CD14-positive monocyte (primary cell): Measurements from ENCODE around the gene GTF2F2. TPM values are rescaled to one million over a fixed set of nuclear protein-coding genes. Genes with fewer than 3 reads are reported as not detected.

Experiments used
- DNase-seq, 3 donors: peaks; one replicate each; pipeline ENCODE4 v3.0.0-alpha.2; 2011 to 2022
- H2AFZ ChIP-seq: 2 replicates; pipeline ENCODE4 v1.6.0; 2012; ENCODE audit warnings: mild to moderate bottlenecking, low read depth, low read length, inconsistent platforms; ENCODE audit not compliant: insufficient read depth, poor library complexity, severe bottlenecking
- H3K27ac ChIP-seq, 2 donors: 1 replicate in 1 of 2; 2 replicates in 1 of 2; pipeline ENCODE4 v1.5.1; 2012 to 2013; ENCODE audit warnings: low read length in 2 of 2, control low read depth in 1 of 2, inconsistent platforms in 1 of 2, low read depth in 1 of 2, mild to moderate bottlenecking in 1 of 2
- H3K27me3 ChIP-seq, 2 donors: one replicate each; pipeline versions ENCODE4 v1.6.0 to v1.6.1; 2011 to 2013; ENCODE audit warnings: low read length in 2 of 2; ENCODE audit not compliant: control insufficient read depth in 2 of 2, insufficient read depth in 2 of 2
- H3K36me3 ChIP-seq, 2 donors: replicated peaks in 1 of 2; 1 replicate in 1 of 2; 2 replicates in 1 of 2; pipeline versions ENCODE4 v1.5.1 to v1.6.1; 2012 to 2013; ENCODE audit warnings: low read length in 2 of 2, control low read depth in 1 of 2, inconsistent platforms in 1 of 2, mild to moderate bottlenecking in 1 of 2; ENCODE audit not compliant: insufficient read depth in 2 of 2, control insufficient read depth in 1 of 2
- H3K4me1 ChIP-seq, 2 donors: 1 replicate in 1 of 2; 2 replicates in 1 of 2; pipeline versions ENCODE4 v1.5.1 to v1.6.1; 2012 to 2013; ENCODE audit warnings: low read length in 2 of 2, control low read depth in 1 of 2, inconsistent platforms in 1 of 2, mild to moderate bottlenecking in 1 of 2, moderate library complexity in 1 of 2; ENCODE audit not compliant: insufficient read depth in 2 of 2, control insufficient read depth in 1 of 2
- H3K4me2 ChIP-seq: replicated peaks from 2 replicates; pipeline ENCODE3; 2012; ENCODE audit warnings: low read length, moderate library complexity, mild to moderate bottlenecking; ENCODE audit not compliant: poor library complexity, severe bottlenecking; ENCODE audit errors: extremely low read depth
- H3K4me3 ChIP-seq, 3 experiments: fragments of 200-600 bp in 1 of 3; sonication (generic) in 1 of 3; replicated peaks in 1 of 3; 1 replicate in 2 of 3; 2 replicates in 1 of 3; pipeline ENCODE4 v1.5.1; 2011 to 2013; ENCODE audit warnings: low read length in 3 of 3, mild to moderate bottlenecking in 3 of 3, control low read depth in 2 of 3, low read depth in 2 of 3, inconsistent platforms in 1 of 3, moderate library complexity in 1 of 3
- H3K79me2 ChIP-seq: 2 replicates; pipeline ENCODE4 v1.6.0; 2012; ENCODE audit warnings: mild to moderate bottlenecking, control low read depth, inconsistent platforms, low read length, moderate library complexity; ENCODE audit not compliant: insufficient read depth
- H3K9ac ChIP-seq: 2 replicates; pipeline ENCODE4 v1.6.0; 2017; ENCODE audit warnings: low read length, mild to moderate bottlenecking; ENCODE audit not compliant: insufficient read depth, poor library complexity, severe bottlenecking
- H3K9me3 ChIP-seq, 2 donors: replicated peaks in 1 of 2; 1 replicate in 1 of 2; 2 replicates in 1 of 2; pipeline versions ENCODE4 v1.5.1 to v1.6.1; 2012 to 2013; ENCODE audit warnings: low read length in 2 of 2, control low read depth in 1 of 2; ENCODE audit not compliant: control insufficient read depth in 1 of 2, insufficient read depth in 1 of 2
- H4K20me1 ChIP-seq: 2 replicates; pipeline ENCODE4 v1.6.0; 2012; ENCODE audit warnings: mild to moderate bottlenecking, low read length, control low read depth, moderate library complexity; ENCODE audit not compliant: insufficient read depth
- H3K27ac Mint-ChIP-seq, 7 donors: one replicate each; pipeline ENCODE4 v1.8.0; 2020; ENCODE audit warnings: mild to moderate bottlenecking in 7 of 7, mixed read lengths in 7 of 7, moderate library complexity in 6 of 7, inconsistent platforms in 2 of 7
- H3K27me3 Mint-ChIP-seq, 3 donors: one replicate each; pipeline ENCODE4 v1.8.0; 2021 to 2022; ENCODE audit warnings: low read depth in 3 of 3, mild to moderate bottlenecking in 3 of 3, mixed read lengths in 3 of 3, moderate library complexity in 3 of 3, inconsistent platforms in 1 of 3
- H3K36me3 Mint-ChIP-seq, 2 donors: one replicate each; pipeline ENCODE4 v1.8.0; 2020; ENCODE audit warnings: mixed read lengths in 2 of 2, inconsistent platforms in 1 of 2, mild to moderate bottlenecking in 1 of 2
- H3K4me1 Mint-ChIP-seq: one replicate; pipeline ENCODE4 v1.8.0; 2020; ENCODE audit warnings: mild to moderate bottlenecking, mixed read lengths
- H3K4me3 Mint-ChIP-seq, 2 donors: one replicate each; pipeline ENCODE4 v1.8.0; 2020; ENCODE audit warnings: mild to moderate bottlenecking in 2 of 2, mixed read lengths in 2 of 2, moderate library complexity in 1 of 2
- H3K9me3 Mint-ChIP-seq, 7 donors: one replicate each; pipeline ENCODE4 v1.8.0; 2020 to 2022; ENCODE audit warnings: mixed read lengths in 7 of 7, mild to moderate bottlenecking in 6 of 7, moderate library complexity in 6 of 7, inconsistent platforms in 2 of 7
- CTCF ChIP-seq: fragments of 200-600 bp; IDR thresholded peaks from one replicate; pipeline ENCODE4 v1.8.0; 2022; ENCODE audit warnings: antibody characterized with exemption, mild to moderate bottlenecking
- WGBS: methylation state at CpG from one replicate; pipeline ENCODE4 v1.1.5; 2013; ENCODE audit warnings: missing lambda C conversion rate; ENCODE audit not compliant: insufficient coverage; 5-methylcytosine and 5-hydroxymethylcytosine counted together
- intact Hi-C, 2 donors: fragments of 100-400 bp; cut with micrococcal nuclease; formaldehyde crosslinking; loops; one replicate each; pipeline versions ENCODE4 v1.15.0 to v1.15.1; 2023
- polyA plus RNA-seq, 3 donors: library from polyadenylated mRNA; depleted of rRNA in 1 of 3; unstranded in 2 of 3; stranded (reverse) in 1 of 3; fragments of 300-500 nt in 2 of 3; fragments of >200 nt in 1 of 3; fragmentation: Illumina TruSeq in 2 of 3; gene quantifications; 1 replicate in 2 of 3; 2 replicates in 1 of 3; pipeline ENCODE4 v1.2.3, GENCODE V29; 2012 to 2021

GTF2F2 gene
- polyA plus RNA-seq, 3 donors, result 8.1 to 10.4 (median 8.5) TPM

GRCh38 chr13:45331692-45332035, 211.4 kb downstream of the GTF2F2 start:
- peaks cover 36% of the 10 kb centered on the region for H3K79me2 ChIP-seq
- Mint-ChIP-seq H3K9me3 (no peaks in the 10 kb centered on the region), H3K4me3 (no peak overlapping the region), H3K27ac (peak overlapping the region in 2 of 7 donors; percentile 27 to 64), H3K4me1 (peaks cover 94% of the 10 kb centered on the region), H3K36me3 (peaks cover 28 to 34% of the 10 kb centered on the region in 2 donors), H3K27me3 (peaks cover 0 to 3% (median 3%) of the 10 kb centered on the region in 3 donors)
- H3K4me1 ChIP-seq, result peaks cover 81 to 83% of the 10 kb centered on the region in 2 donors
- intact Hi-C loops, result loop anchor here in 1 of 2 donors (10.0 kb wide), 1 partner anchor 713 kb away; no protein-coding TSS in a partner anchor
- H2AFZ ChIP-seq, result no peak overlapping the region
- H3K27me3 ChIP-seq, result no peaks in the 10 kb centered on the region
- H3K36me3 ChIP-seq, result peaks cover 13 to 14% of the 10 kb centered on the region in 2 donors
- no peak for TF ChIP-seq CTCF
- peak overlapping the region in 1 of 2 donors; percentile 14 for H3K27ac ChIP-seq
- WGBS, result no CpG with 5 or more reads among the region's 3 CpGs
- H3K9me3 ChIP-seq, result no peaks in the 10 kb centered on the region
- peak overlapping the region; percentile 6 for H3K4me2 ChIP-seq
- H3K4me3 ChIP-seq, result no peak overlapping the region
- peaks cover 41% of the 10 kb centered on the region for H4K20me1 ChIP-seq
- no peak for DNase-seq
- no peak overlapping the region for H3K9ac ChIP-seq

GRCh38 chr13:45332036-45332830, 211.9 kb downstream of the GTF2F2 start:
- no CpG with 5 or more reads among the region's 2 CpGs for WGBS

More at GRCh38 chr13:45332036-45332830, 211.9 kb downstream of the GTF2F2 start:
- Mint-ChIP-seq H3K9me3 (no peaks in the 10 kb centered on the region), H3K4me3 (peak overlapping the region in 1 of 2 donors; percentile 24), H3K27ac (peak overlapping the region; percentile 27 to 84 (median 74)), H3K27me3 (peaks cover 0 to 3% (median 2%) of the 10 kb centered on the region in 3 donors), H3K4me1 (peaks cover 95% of the 10 kb centered on the region), H3K36me3 (peaks cover 33 to 40% of the 10 kb centered on the region in 2 donors)
- no peaks in the 10 kb centered on the region for H3K27me3 ChIP-seq
- H3K36me3 ChIP-seq, result peaks cover 18% of the 10 kb centered on the region in 2 donors
- peaks cover 46% of the 10 kb centered on the region for H4K20me1 ChIP-seq
- peak overlapping the region in 1 of 2 donors; percentile 14 for H3K27ac ChIP-seq
- DNase-seq, result peak in 2 of 3 donors; percentile 71 to 72
- H3K4me1 ChIP-seq, result peaks cover 84 to 89% of the 10 kb centered on the region in 2 donors
- no peak for TF ChIP-seq CTCF
- no peaks in the 10 kb centered on the region for H3K9me3 ChIP-seq
- H3K79me2 ChIP-seq, result peaks cover 41% of the 10 kb centered on the region
- H3K4me2 ChIP-seq, result peak overlapping the region; percentile 6
- no peak overlapping the region for H3K9ac ChIP-seq
- no peak overlapping the region for H2AFZ ChIP-seq
- intact Hi-C loops, result loop anchor here in 1 of 2 donors (10.0 kb wide), 1 partner anchor 713 kb away; no protein-coding TSS in a partner anchor
- no peak overlapping the region for H3K4me3 ChIP-seq
